Mucosa of descending colon (tissue), 3 donors: ENCODE results near the gene AMHR2. TPM values are rescaled to one million over a fixed set of nuclear protein-coding genes. Genes with fewer than 3 reads are reported as not detected.
"Not testable (repeated sequence)": the region's sequence is repeated elsewhere in the genome, so short reads cannot be mapped to it uniquely, and the experiment has no call there.

ENCODE experiments used
- ATAC-seq: fragments of 200-7000 bp; cut with Tn5 transposase; one replicate; pipeline ENCODE4 v1.9.1; 2020; ENCODE audit warnings: mild to moderate bottlenecking, moderate library complexity
- DNase-seq, 3 donors: peaks; one replicate each; pipeline ENCODE4 v3.0.0-alpha.2; 2020
- H3K36me3 ChIP-seq: fragments of 200-600 bp; one replicate; pipeline ENCODE4 v1.8.0; 2021; ENCODE audit warnings: low read depth, mild to moderate bottlenecking
- H3K4me1 ChIP-seq: fragments of 200-600 bp; one replicate; pipeline ENCODE4 v1.8.0; 2021; ENCODE audit warnings: low read depth, mild to moderate bottlenecking
- H3K4me3 ChIP-seq: fragments of 200-600 bp; one replicate; pipeline ENCODE4 v1.8.0; 2021; ENCODE audit warnings: mild to moderate bottlenecking
- H3K9me3 ChIP-seq: fragments of 200-600 bp; one replicate; pipeline ENCODE4 v1.8.0; 2021; ENCODE audit warnings: mild to moderate bottlenecking
- intact Hi-C, 2 donors: fragments of 100-400 bp; cut with DNase I in 1 of 2; cut with micrococcal nuclease in 1 of 2; formaldehyde crosslinking; loops; one replicate each; pipeline versions ENCODE4 v1.11.0 to v1.11.1; 2022; cut with DNase I, micrococcal nuclease
- total RNA-seq, 3 donors: library from RNA; stranded (reverse); fragmentation: NEBNext Ultra II Directional in 2 of 3; extraction: Animal tissue kit (Norgen Biotek cat#: 25700) in 2 of 3; gene quantifications; one replicate each; pipeline versions ENCODE4 v1.2.1 to v1.2.4, GENCODE V29; 2021 to 2023
- TF ChIP-seq, protein P1 (sequence below): fragments of 200-600 bp; IDR thresholded peaks from one replicate; pipeline ENCODE4 v1.8.0; 2022; ENCODE audit warnings: antibody characterized with exemption, mild to moderate bottlenecking
- donor health status: DM: no; HTN: no; CAD: no; lungs with moderate emphysema.
- donor health status: DM: no; HTN: no; CAD: no.
- donor health status: DM: no; HTN: yes; CAD: no.

The AMHR2 gene
- total RNA-seq, 3 donors from 2014 or later = 0.16 TPM; not detected in 2

DNA sequence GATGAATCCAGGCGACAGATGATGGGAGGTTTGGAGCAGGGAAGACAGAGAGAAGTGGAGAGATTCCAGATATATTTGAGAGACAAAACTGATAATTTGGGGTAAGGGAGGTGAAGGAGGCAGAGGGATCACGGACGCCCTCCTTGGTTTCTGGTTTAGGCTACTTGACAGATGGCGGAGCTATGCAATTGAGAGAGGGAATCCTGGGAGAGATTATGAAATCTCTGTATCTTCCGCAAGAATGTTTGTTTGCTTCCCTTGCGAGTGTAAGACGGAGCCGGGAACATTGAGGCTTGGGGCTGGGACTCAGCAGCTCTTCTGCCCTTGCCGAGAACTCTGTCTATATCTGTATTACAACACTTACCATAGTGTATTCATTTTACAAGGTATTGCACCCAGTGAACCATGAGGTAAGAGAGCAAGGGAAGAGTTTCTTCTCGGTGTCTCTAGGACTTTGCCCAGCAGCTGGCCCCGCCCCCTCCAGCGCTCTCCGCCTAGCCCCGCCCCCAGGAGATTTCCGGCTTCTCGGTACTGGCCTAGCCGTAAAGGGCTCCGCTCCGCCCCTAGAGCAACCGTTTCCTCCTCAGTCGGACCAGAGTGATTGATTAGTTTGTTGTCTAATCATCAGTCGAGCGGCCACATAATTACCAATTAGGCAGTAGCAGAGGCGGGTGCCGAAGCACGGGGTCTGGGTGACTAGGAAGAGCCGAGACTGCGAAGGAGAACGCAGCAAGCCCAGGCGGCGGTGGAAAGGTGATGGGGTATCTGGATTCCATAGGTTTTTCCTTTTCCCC, 17.6 kb downstream of the AMHR2 start, which contains the start of gene PRR13:
PRR13 (plus strand) TSS at position 695 of the 794 bp plus-strand sequence. CDS start 981 bp downstream, outside the sequence.
- Histone ChIP-seq H3K36me3 (peaks cover 3% of the 10 kb centered on the region), H3K4me3 (peak within 1 kb of the TSS; percentile 47), H3K9me3 (no peaks in the 10 kb centered on the region), H3K4me1 (peaks cover 26% of the 10 kb centered on the region)
- ATAC-seq (peak; percentile 95), DNase-seq (peak; percentile 99)
- TF ChIP-seq, protein P1, sequence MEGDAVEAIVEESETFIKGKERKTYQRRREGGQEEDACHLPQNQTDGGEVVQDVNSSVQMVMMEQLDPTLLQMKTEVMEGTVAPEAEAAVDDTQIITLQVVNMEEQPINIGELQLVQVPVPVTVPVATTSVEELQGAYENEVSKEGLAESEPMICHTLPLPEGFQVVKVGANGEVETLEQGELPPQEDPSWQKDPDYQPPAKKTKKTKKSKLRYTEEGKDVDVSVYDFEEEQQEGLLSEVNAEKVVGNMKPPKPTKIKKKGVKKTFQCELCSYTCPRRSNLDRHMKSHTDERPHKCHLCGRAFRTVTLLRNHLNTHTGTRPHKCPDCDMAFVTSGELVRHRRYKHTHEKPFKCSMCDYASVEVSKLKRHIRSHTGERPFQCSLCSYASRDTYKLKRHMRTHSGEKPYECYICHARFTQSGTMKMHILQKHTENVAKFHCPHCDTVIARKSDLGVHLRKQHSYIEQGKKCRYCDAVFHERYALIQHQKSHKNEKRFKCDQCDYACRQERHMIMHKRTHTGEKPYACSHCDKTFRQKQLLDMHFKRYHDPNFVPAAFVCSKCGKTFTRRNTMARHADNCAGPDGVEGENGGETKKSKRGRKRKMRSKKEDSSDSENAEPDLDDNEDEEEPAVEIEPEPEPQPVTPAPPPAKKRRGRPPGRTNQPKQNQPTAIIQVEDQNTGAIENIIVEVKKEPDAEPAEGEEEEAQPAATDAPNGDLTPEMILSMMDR = peak; percentile 9
- intact Hi-C loops = no loop called here

- ATAC-seq (no peak), DNase-seq (no peak)
- intact Hi-C loops = no loop called here
- TF ChIP-seq, protein P1 = no peak
- Histone ChIP-seq H3K4me3 (no peak overlapping the region), H3K4me1 (peaks cover 26% of the 10 kb centered on the region), H3K9me3 (no peaks in the 10 kb centered on the region), H3K36me3 (peaks cover 3% of the 10 kb centered on the region)
Measured at GRCh38 chr12:53443955-53444354, 20.3 kb downstream of the AMHR2 start.

DNA sequence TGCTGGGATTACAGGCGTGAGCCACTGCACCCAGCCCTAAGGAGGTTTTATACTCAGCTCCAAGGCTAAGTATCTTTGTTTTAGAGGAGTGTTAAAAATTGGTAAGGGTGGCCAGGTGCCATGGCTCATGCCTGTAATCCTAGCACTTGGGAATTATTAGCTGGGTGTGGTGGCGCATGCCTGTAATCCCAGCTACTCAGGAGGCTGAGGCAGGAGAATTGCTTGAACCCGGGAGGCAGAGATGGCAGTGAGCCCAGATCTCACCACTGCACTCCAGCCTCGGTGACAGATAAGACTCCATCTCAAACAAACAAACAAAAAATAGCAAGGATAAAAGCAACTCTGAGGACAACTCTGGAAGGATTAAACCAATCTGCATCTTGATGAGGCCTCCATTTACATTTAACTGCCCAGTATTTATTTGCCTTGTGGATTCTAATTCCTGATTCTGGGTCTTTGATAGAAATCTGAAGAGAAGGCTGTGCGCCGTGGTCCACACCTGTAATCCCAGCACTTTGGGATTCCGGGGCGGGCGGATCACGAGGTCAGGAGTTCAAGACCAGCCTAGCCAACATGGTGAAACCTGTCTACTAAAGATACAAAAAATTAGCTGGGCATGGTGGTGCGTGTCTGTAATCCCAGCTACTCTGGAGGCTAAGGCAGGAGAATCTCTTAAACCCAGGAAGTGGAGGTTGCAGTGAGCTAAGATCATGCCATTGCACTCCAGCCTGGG, 21.1 kb downstream of the AMHR2 start:
- peak in 2 of 3 donors; percentile 48 to 52 for DNase-seq
- H3K9me3 ChIP-seq, ATAC-seq, H3K4me3 ChIP-seq, H3K36me3 ChIP-seq, intact Hi-C loops: not testable (repeated sequence)
- peaks cover 26% of the 10 kb centered on the region for H3K4me1 ChIP-seq

GRCh38 chr12:53450936-53451335, 27.3 kb downstream of the AMHR2 start:
- H3K4me1 ChIP-seq = peaks cover 16% of the 10 kb centered on the region
- intact Hi-C loops = no loop called here
- TF ChIP-seq, protein P1 = no peak
- ATAC-seq (no peak), DNase-seq (no peak)
- no peak overlapping the region for H3K4me3 ChIP-seq
- H3K36me3 ChIP-seq = peaks cover 13% of the 10 kb centered on the region
- no peaks in the 10 kb centered on the region for H3K9me3 ChIP-seq

DNA sequence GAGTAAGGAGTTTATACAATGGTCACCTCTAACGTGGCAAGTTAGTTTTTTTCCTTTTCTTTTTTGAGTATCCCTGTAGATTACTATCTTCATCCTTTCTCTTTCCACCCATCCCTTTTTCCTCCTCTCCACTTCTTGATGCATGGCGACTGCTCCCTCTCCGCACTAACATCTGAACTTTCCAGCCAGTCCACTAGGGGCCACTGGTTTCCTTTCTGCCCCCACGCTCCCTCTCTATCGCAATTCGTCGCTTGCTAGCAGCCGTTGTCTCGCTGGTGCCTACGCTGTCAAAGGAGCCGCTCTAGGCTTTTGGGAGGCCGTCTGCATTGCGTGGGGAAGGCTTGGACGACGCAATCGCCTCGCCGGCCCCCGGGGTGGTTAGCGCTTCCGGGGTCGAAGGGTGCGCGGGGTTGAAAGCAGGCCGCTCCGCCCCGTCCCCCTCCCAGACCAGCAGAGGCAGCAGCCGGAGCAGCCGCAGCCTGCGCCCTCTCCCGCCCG, 28.1 kb downstream of the AMHR2 start, which contains the start of gene PCBP2:
PCBP2 (plus strand) TSS at position 442 of the 498 bp plus-strand sequence. CDS start 2,699 bp downstream, outside the sequence.
- Histone ChIP-seq H3K9me3 (no peaks in the 10 kb centered on the region), H3K4me1 (peaks cover 16% of the 10 kb centered on the region), H3K4me3 (peak within 1 kb of the TSS; percentile 45), H3K36me3 (peaks cover 21% of the 10 kb centered on the region)
- TF ChIP-seq, protein P1 = peak; percentile 75
- intact Hi-C loops = no loop called here
- DNase-seq (peak; percentile 96 to 99 (median 97)), ATAC-seq (peak; percentile 96)
